Measurements from ENCODE around the gene SKAP2.
"Not testable (repeated sequence)": the region's sequence is repeated elsewhere in the genome, so short reads cannot be mapped to it uniquely, and the experiment has no call there.

Gene SKAP2

GRCh38 chr7:26836793-26837192 lies 27.6 kb downstream of the SKAP2 start:
- not testable (repeated sequence) for H3K36me3 ChIP-seq (ENCODE audit: control insufficient read depth, insufficient read depth, low read length); H3K9me3 ChIP-seq (ENCODE audit: control insufficient read depth, low read length); H3K27ac ChIP-seq (ENCODE audit: low read depth, low read length, severe bottlenecking); H3K4me1 ChIP-seq (ENCODE audit: control insufficient read depth, insufficient read depth, low read length, poor library complexity, severe bottlenecking); H3K4me3 ChIP-seq (ENCODE audit: extremely low read depth, insufficient read depth, low read length, poor library complexity, severe bottlenecking)
- WGBS, 2 experiments (ENCODE audit: insufficient coverage in 2 of 2): 83% methylated on average over 1 of the region's 3 CpGs; no CpG with 5 or more reads in 1 of the 2 experiments

GRCh38 chr7:26815426-26815825 lies 49.0 kb downstream of the SKAP2 start:
- no CpG with 5 or more reads among the region's 3 CpGs for WGBS, 2 experiments (ENCODE audit: insufficient coverage in 2 of 2)
- H3K4me1 ChIP-seq (ENCODE audit: control insufficient read depth, insufficient read depth, low read length, poor library complexity, severe bottlenecking): no peaks in the 10 kb centered on the region
- H3K4me3 ChIP-seq (ENCODE audit: extremely low read depth, insufficient read depth, low read length, poor library complexity, severe bottlenecking): no peak overlapping the region
- H3K9me3 ChIP-seq (ENCODE audit: control insufficient read depth, low read length): no peaks in the 10 kb centered on the region
- no peak overlapping the region for H3K27ac ChIP-seq (ENCODE audit: low read depth, low read length, severe bottlenecking)
- H3K36me3 ChIP-seq (ENCODE audit: control insufficient read depth, insufficient read depth, low read length): no peaks in the 10 kb centered on the region

GRCh38 chr7:26813432-26813831 lies 51.0 kb downstream of the SKAP2 start:
- Histone ChIP-seq H3K9me3 (ENCODE audit: control insufficient read depth, low read length) (no peaks in the 10 kb centered on the region), H3K4me1 (ENCODE audit: control insufficient read depth, insufficient read depth, low read length, poor library complexity, severe bottlenecking) (no peaks in the 10 kb centered on the region), H3K4me3 (ENCODE audit: extremely low read depth, insufficient read depth, low read length, poor library complexity, severe bottlenecking) (no peak overlapping the region), H3K36me3 (ENCODE audit: control insufficient read depth, insufficient read depth, low read length) (no peaks in the 10 kb centered on the region), H3K27ac (ENCODE audit: low read depth, low read length, severe bottlenecking) (no peak overlapping the region)
- WGBS, 2 experiments (ENCODE audit: insufficient coverage in 2 of 2): 83 to 100% methylated on average over 1 of the region's 2 CpGs

DNA sequence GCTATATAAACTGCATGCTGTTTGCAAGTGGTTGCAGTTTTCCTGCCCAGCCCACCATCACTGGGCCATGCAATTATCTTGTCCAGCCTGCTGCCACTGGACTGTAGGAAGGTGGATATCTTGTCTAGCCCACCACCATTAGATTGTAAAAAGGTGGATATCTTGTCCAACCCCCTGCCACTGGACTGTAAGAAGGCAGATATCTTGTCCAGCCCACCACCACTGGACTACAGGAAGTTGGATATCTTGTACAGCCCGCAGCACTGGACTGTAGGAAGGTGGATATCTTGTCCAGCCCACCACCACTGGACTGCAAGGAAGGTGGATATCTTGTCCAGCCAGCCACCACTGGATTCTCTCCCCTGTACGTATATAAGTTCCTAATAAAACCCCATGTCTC lies 69.8 kb downstream of the SKAP2 start:
- Histone ChIP-seq H3K36me3 (ENCODE audit: control insufficient read depth, insufficient read depth, low read length) (no peaks in the 10 kb centered on the region), H3K27ac (ENCODE audit: low read depth, low read length, severe bottlenecking) (no peak overlapping the region), H3K4me3 (ENCODE audit: extremely low read depth, insufficient read depth, low read length, poor library complexity, severe bottlenecking) (no peak overlapping the region), H3K4me1 (ENCODE audit: control insufficient read depth, insufficient read depth, low read length, poor library complexity, severe bottlenecking) (no peaks in the 10 kb centered on the region), H3K9me3 (ENCODE audit: control insufficient read depth, low read length) (no peaks in the 10 kb centered on the region)
- 100% methylated on average over 1 of the region's 2 CpGs for WGBS, 2 experiments (ENCODE audit: insufficient coverage in 2 of 2)

DNA sequence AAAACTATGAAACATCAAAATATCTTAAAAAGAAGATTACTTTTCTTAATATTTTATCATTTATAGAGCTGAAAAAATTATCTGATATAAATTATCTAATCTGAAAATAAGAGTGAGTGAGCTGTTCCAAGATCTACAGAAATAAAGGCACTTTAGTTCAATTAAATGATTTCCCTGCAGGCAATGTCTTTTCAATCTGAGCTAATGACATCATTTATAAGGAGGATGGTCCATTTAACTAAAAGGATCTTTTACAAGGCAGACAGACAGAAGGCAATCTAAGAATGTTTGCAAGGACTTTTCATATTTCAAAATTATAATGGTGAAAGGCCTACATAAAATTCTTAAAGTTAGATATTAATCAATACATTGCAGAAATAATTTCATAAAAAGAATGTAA lies 71.8 kb downstream of the SKAP2 start:
- Histone ChIP-seq H3K4me3 (ENCODE audit: extremely low read depth, insufficient read depth, low read length, poor library complexity, severe bottlenecking) (no peak overlapping the region), H3K9me3 (ENCODE audit: control insufficient read depth, low read length) (no peaks in the 10 kb centered on the region), H3K36me3 (ENCODE audit: control insufficient read depth, insufficient read depth, low read length) (no peaks in the 10 kb centered on the region), H3K27ac (ENCODE audit: low read depth, low read length, severe bottlenecking) (no peak overlapping the region), H3K4me1 (ENCODE audit: control insufficient read depth, insufficient read depth, low read length, poor library complexity, severe bottlenecking) (no peaks in the 10 kb centered on the region)

GRCh38 chr7:26792006-26792405 lies 72.4 kb downstream of the SKAP2 start:
- Histone ChIP-seq H3K4me1 (ENCODE audit: control insufficient read depth, insufficient read depth, low read length, poor library complexity, severe bottlenecking) (no peaks in the 10 kb centered on the region), H3K9me3 (ENCODE audit: control insufficient read depth, low read length) (no peaks in the 10 kb centered on the region), H3K4me3 (ENCODE audit: extremely low read depth, insufficient read depth, low read length, poor library complexity, severe bottlenecking) (no peak overlapping the region), H3K36me3 (ENCODE audit: control insufficient read depth, insufficient read depth, low read length) (no peaks in the 10 kb centered on the region), H3K27ac (ENCODE audit: low read depth, low read length, severe bottlenecking) (no peak overlapping the region)

- H3K27ac ChIP-seq (ENCODE audit: low read depth, low read length, severe bottlenecking): no peak overlapping the region
These were observed 74.8 kb downstream of the SKAP2 start for GRCh38 chr7:26789481-26790184.

DNA sequence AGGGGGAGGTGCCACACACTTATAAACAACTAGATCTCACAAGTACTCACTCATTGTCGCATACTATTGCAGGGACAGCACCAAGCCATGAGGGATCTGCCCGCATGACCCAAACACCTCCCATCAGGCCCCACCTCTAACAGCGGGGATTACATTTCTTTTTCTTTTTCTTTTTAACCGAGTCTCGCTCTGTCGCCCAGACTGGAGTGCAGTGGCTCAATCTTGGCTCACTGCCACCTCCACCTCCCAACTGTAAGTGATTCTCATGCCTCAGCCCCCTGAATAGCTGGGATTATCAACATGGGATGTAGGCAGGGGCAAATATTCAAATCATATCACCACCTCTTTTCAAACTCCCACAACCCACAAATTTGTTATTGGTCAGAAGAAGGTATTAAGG lies 76.7 kb downstream of the SKAP2 start:
- WGBS, 2 experiments (ENCODE audit: insufficient coverage in 2 of 2): 80% methylated on average over 2 to 5 of the region's 6 CpGs

More at GRCh38 chr7:26789481-26790184, 74.8 kb downstream of the SKAP2 start:
- no peak overlapping the region for H3K4me3 ChIP-seq (ENCODE audit: extremely low read depth, insufficient read depth, low read length, poor library complexity, severe bottlenecking)
- 95% methylated on average over 3 of the region's 5 CpGs; no CpG with 5 or more reads in 1 of the 2 experiments for WGBS, 2 experiments (ENCODE audit: insufficient coverage in 2 of 2)
- no peaks in the 10 kb centered on the region for H3K9me3 ChIP-seq (ENCODE audit: control insufficient read depth, low read length)
- no peaks in the 10 kb centered on the region for H3K36me3 ChIP-seq (ENCODE audit: control insufficient read depth, insufficient read depth, low read length)
- no peaks in the 10 kb centered on the region for H3K4me1 ChIP-seq (ENCODE audit: control insufficient read depth, insufficient read depth, low read length, poor library complexity, severe bottlenecking)

DNA sequence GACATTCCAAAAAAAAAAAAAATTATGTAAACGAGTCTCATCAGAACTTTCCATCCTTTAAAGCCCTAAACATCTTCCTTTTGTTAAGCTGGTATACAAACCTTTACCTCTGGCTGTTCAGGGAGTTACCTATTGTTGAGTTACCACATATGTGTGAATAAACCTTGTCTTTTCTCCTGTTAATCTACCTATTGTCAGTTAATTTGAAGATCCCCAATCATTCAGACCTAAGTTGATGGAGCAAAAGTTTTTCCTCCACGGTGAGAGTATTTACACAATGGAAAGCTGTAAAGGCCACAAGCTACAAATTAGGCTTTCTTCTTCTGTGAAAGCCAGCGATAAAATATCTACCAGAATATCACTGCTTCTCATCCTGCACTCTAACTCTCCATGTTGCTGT lies 80.3 kb downstream of the SKAP2 start:
- Histone ChIP-seq H3K27ac (ENCODE audit: low read depth, low read length, severe bottlenecking) (no peak overlapping the region), H3K4me3 (ENCODE audit: extremely low read depth, insufficient read depth, low read length, poor library complexity, severe bottlenecking) (no peak overlapping the region), H3K9me3 (ENCODE audit: control insufficient read depth, low read length) (no peaks in the 10 kb centered on the region), H3K4me1 (ENCODE audit: control insufficient read depth, insufficient read depth, low read length, poor library complexity, severe bottlenecking) (no peaks in the 10 kb centered on the region), H3K36me3 (ENCODE audit: control insufficient read depth, insufficient read depth, low read length) (no peaks in the 10 kb centered on the region)
- WGBS, 2 experiments (ENCODE audit: insufficient coverage in 2 of 2): 40 to 63% methylated on average over 1 to 2 of the region's 3 CpGs

More for the DNA sequence above, 76.7 kb downstream of the SKAP2 start:
- Histone ChIP-seq H3K36me3 (ENCODE audit: control insufficient read depth, insufficient read depth, low read length) (no peaks in the 10 kb centered on the region), H3K4me3 (ENCODE audit: extremely low read depth, insufficient read depth, low read length, poor library complexity, severe bottlenecking) (no peak overlapping the region), H3K4me1 (ENCODE audit: control insufficient read depth, insufficient read depth, low read length, poor library complexity, severe bottlenecking) (no peaks in the 10 kb centered on the region), H3K9me3 (ENCODE audit: control insufficient read depth, low read length) (no peaks in the 10 kb centered on the region), H3K27ac (ENCODE audit: low read depth, low read length, severe bottlenecking) (no peak overlapping the region)

GRCh38 chr7:26782501-26782900 lies 81.9 kb downstream of the SKAP2 start:
- H3K4me3 ChIP-seq (ENCODE audit: extremely low read depth, insufficient read depth, low read length, poor library complexity, severe bottlenecking): no peak overlapping the region
- no peaks in the 10 kb centered on the region for H3K4me1 ChIP-seq (ENCODE audit: control insufficient read depth, insufficient read depth, low read length, poor library complexity, severe bottlenecking)
- H3K27ac ChIP-seq (ENCODE audit: low read depth, low read length, severe bottlenecking): no peak overlapping the region
- no peaks in the 10 kb centered on the region for H3K9me3 ChIP-seq (ENCODE audit: control insufficient read depth, low read length)
- H3K36me3 ChIP-seq (ENCODE audit: control insufficient read depth, insufficient read depth, low read length): no peaks in the 10 kb centered on the region
- WGBS, 2 experiments (ENCODE audit: insufficient coverage in 2 of 2): 86% methylated on average over 2 of the region's 2 CpGs; no CpG with 5 or more reads in 1 of the 2 experiments

- Histone ChIP-seq H3K4me1 (ENCODE audit: control insufficient read depth, insufficient read depth, low read length, poor library complexity, severe bottlenecking) (no peaks in the 10 kb centered on the region), H3K9me3 (ENCODE audit: control insufficient read depth, low read length) (no peaks in the 10 kb centered on the region), H3K36me3 (ENCODE audit: control insufficient read depth, insufficient read depth, low read length) (no peaks in the 10 kb centered on the region), H3K4me3 (ENCODE audit: extremely low read depth, insufficient read depth, low read length, poor library complexity, severe bottlenecking) (no peak overlapping the region), H3K27ac (ENCODE audit: low read depth, low read length, severe bottlenecking) (no peak overlapping the region)
- WGBS, 2 experiments (ENCODE audit: insufficient coverage in 2 of 2): no CpG with 5 or more reads among the region's 1 CpG
These were observed 84.3 kb downstream of the SKAP2 start for GRCh38 chr7:26779978-26780595.

Data from mesodermal cell (in vitro differentiated cells).